Glomerular visceral epithelial cell (primary cell): Measurements from ENCODE around the gene AUTS2.

Experiments
- DNase-seq: peaks from one replicate; pipeline ENCODE4 v3.0.0-alpha.2; 2016; ENCODE audit errors: extremely low spot score

Gene AUTS2

DNA sequence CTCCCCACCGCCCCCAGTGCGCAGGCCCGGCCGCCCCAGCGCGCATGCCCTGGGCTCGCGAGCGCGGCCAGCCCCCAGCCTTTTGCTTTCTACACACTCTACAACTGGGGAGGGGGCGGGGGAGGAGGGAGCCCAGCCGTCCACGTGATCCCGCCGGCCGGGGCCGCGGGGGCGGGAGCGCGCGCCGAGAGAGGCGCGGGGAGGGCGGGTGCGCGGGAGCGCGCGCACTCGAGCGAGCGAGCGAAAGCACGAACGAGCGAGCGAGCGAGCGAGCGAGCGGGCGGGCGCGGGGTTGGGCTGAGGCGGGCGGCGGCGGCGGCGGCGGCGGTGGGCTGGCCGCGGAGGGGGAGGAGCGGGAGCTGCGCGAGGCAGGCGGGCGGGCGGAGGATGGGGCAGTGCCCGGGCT is at the start of gene AUTS2:
Gene AUTS2 (plus strand): TSS at position 395 of the 406 bp plus-strand sequence. CDS start 1,179 bp downstream, outside the sequence.
- DNase-seq = peak; percentile 7

- no peak for DNase-seq
Measured at GRCh38 chr7:69550991-69551390, 47.3 kb upstream of the AUTS2 start.

DNA sequence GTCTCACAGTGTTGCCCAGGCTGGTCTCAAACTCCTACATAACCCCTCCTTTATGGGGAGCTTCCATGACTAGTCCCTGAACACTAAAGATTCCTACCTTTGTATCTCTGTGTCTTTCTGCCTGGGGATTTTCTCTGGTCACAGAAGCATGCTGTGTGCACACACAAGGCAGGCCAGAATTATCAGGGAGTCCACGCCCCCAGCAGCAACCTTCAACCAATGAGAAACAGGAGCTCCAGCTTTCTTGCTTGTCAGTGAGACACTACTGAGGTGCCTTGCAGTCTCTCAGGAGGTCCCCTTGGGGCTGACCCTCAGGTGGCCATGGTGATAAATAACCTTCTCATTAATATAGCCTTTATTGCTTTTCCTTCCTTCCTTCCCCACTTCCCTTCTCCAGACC is 45.1 kb upstream of the AUTS2 start:
- no peak for DNase-seq

DNA sequence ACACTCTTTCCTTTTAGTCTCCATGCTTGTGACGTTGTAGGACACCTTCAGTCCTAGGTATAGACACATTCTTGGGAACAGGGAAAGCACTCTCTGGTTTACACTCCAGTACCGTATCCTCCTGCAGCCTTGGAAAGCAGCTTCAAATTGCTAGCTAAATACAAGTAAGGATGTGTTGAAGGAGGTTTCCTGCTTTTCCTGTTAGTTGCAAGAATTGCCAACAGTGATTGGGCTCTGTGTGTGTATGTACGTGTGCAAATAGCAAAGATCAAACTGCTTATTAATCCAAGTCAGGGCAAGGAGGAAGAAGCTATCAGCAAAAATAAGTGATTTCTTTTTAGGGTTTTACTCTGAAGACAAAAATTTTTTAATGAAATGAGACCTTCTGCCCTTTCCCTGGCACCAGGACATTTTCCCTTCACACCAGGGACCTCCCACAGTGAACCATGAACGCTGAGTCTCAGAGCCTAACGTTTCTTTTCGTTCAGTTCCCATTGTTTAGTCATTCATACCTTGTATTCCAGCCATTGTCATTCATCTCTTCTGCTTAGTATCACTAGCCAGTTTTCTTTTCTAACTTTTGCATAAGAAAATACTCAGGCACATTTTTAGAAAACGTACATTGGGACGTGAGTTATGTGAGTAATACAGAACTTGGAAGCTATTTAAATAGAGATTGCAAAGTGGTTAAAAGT is 36.9 kb upstream of the AUTS2 start:
- no peak for DNase-seq

GRCh38 chr7:69564454-69565417 is 33.5 kb upstream of the AUTS2 start:
- DNase-seq = no peak

- DNase-seq = no peak
Measured at GRCh38 chr7:69567800-69568199, 30.5 kb upstream of the AUTS2 start.

GRCh38 chr7:69568266-69568665 is 30.0 kb upstream of the AUTS2 start:
- no peak for DNase-seq

- DNase-seq = no peak
Measured at GRCh38 chr7:69575651-69576050, 22.6 kb upstream of the AUTS2 start.

DNA sequence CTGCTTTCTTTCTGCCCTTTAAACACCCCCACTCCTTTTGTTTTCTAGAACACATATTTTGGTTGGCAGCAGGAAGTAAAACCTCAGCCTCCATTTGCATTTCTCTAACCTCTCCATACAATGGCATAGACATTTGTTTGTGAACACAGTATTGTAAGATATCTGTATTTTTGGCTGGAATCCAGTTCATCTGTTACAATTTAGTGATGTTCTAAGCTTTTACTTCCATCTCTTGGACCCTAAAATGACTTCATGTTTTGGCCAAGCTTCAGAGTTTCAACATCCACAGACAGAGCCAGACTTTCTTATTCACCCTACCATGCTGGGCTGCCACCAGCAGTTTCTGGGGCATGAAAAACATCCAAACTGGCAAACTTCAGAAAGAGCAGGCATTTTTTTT is 21.1 kb upstream of the AUTS2 start:
- DNase-seq = no peak

DNA sequence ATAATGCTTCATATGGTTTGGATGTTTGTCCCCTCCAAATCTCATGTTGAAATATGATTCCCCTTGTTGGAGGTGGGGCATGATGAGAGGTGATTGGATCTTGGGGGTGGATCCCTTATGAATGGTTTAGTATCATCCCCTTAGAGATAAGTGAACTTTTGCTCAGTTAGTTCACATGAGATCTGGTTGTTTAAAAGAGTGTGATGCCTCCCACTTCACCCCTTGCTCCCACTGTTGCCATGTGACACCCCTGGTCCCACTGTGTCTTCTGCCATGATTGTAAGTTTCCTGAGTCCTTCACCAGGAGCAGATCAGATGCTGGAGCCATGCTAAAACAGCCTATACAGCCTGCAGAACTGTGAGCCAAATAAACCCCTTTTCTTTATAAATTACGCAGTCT is 13.1 kb upstream of the AUTS2 start:
- no peak for DNase-seq

- DNase-seq = no peak
Measured at GRCh38 chr7:69586321-69586720, 12.0 kb upstream of the AUTS2 start.

GRCh38 chr7:69588773-69589172 is 9.5 kb upstream of the AUTS2 start:
- no peak for DNase-seq

- no peak for DNase-seq
Measured at GRCh38 chr7:69591805-69592204, 6.5 kb upstream of the AUTS2 start.

DNA sequence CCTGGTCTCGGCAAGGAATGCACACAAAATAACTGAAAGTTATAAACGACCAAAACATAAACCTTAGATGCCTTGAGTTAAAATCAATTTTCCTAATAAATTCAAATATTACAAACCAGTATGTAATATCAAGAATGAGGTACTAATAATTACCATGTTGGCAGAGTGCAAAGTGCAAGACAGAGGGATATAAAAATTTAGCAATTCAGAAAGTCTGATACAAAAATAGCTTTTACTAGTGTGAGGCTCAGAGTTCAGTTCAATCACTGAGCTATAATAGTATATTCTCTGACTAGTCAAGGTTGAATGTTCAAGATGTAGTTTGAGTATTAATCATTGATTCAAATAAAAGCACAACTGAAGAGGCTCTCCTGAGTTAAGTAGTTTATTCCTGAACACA is 4.8 kb upstream of the AUTS2 start:
- no peak for DNase-seq

GRCh38 chr7:69595415-69595814 is 2.9 kb upstream of the AUTS2 start:
- DNase-seq = no peak

DNA sequence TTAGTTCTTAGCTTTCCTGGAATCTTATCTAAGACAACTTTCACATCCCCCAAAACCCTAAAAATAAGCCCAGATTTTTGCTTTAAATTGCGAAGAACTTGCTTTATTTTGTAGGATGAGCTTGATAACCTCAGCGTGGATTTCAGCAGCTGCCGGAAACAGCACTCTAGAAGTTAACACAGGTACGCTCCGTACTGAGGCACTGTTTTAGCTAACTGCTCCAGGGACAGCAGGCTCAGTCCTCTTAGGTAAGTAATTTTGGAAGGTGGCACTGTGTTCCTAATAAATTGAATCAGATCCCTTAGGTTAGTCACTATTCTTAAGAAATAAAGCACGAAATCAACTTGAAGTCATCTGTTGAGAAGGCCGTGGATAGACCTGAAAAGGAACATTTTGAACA is 2.2 kb upstream of the AUTS2 start:
- no peak for DNase-seq

- DNase-seq = no peak
Measured at GRCh38 chr7:69596723-69597277, 1.5 kb upstream of the AUTS2 start.

GRCh38 chr7:69597278-69598076 is 798 bp upstream of the AUTS2 start:
- no peak for DNase-seq

- peak; percentile 4 for DNase-seq
Measured at GRCh38 chr7:69598487-69599285, 411 bp downstream of the AUTS2 start.

DNA sequence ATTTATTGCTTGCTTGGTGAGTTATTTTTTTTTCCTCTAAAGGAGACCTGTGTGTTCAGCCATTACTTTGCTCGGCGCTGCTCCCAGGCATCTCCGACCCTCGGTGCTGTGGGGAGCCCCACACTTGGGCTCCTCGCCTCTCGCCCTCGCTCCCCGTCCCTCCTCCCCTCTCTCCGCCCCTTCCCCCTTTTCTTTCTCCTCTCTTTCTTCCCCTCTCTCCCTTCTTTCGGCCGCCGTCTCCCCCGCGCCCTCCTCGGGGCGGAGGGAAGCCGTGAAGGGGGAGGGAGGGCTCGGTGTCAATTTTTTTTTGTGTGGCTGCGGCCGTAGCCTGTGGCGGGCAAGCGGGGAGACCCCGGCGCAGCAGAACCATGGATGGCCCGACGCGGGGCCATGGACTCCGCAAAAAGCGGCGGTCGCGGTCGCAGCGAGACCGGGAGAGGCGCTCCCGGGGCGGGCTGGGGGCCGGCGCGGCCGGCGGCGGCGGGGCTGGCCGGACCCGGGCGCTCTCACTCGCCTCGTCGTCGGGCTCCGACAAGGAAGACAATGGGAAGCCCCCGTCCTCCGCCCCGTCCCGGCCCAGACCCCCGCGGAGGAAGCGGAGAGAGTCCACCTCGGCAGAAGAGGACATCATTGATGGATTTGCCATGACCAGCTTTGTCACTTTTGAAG is 1.1 kb downstream of the AUTS2 start:
- DNase-seq = no peak
